ENCODE results near the gene ZNF274.
"Not testable (repeated sequence)": the region's sequence is repeated elsewhere in the genome, so short reads cannot be mapped to it uniquely, and the experiment has no call there.

- TF ChIP-seq CTCF (IDR thresholded peaks at IDR 0.05); EZH2 (IDR thresholded peaks at IDR 0.05; ENCODE audit: borderline replicate concordance, insufficient read depth, low read depth, low read length, poor library complexity, severe bottlenecking): not testable (repeated sequence)
Measured at GRCh38 chr19:58258259-58258658, 75.4 kb downstream of the ZNF274 start.

All from B cell (primary cell).